ENCODE results near the gene RAPGEF1.

DNA sequence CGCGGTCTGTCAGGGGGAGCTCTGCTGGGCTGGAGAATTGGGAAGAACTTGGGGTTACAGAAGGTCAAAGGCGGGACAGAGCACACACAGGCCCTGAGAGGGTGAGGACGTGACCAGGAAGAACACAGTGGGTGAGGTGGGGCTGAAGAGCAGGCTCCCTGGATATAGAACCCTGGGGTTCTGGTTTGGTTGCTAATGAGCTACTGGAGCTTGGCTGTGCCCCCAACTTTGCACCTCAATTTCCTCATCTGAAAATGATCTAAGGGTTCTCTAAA is 110.7 kb downstream of the RAPGEF1 start:
- TF ChIP-seq, protein P1, sequence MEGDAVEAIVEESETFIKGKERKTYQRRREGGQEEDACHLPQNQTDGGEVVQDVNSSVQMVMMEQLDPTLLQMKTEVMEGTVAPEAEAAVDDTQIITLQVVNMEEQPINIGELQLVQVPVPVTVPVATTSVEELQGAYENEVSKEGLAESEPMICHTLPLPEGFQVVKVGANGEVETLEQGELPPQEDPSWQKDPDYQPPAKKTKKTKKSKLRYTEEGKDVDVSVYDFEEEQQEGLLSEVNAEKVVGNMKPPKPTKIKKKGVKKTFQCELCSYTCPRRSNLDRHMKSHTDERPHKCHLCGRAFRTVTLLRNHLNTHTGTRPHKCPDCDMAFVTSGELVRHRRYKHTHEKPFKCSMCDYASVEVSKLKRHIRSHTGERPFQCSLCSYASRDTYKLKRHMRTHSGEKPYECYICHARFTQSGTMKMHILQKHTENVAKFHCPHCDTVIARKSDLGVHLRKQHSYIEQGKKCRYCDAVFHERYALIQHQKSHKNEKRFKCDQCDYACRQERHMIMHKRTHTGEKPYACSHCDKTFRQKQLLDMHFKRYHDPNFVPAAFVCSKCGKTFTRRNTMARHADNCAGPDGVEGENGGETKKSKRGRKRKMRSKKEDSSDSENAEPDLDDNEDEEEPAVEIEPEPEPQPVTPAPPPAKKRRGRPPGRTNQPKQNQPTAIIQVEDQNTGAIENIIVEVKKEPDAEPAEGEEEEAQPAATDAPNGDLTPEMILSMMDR (conservative IDR thresholded peaks at IDR 0.05; ENCODE audit: low read depth in 2 of 2): no peak
- TF ChIP-seq EZH2phosphoT487 (IDR thresholded peaks at IDR 0.05; ENCODE audit: unreplicated experiment) (no peak), EZH2 (IDR thresholded peaks at IDR 0.05; ENCODE audit: low read depth, unreplicated experiment) (no peak), JUNB (IDR thresholded peaks at IDR 0.05; ENCODE audit: unreplicated experiment) (no peak), POLR2AphosphoS5 (IDR thresholded peaks at IDR 0.05; ENCODE audit: low read depth) (no peak)
